ENCODE measurements around the gene BTG4.

DNA sequence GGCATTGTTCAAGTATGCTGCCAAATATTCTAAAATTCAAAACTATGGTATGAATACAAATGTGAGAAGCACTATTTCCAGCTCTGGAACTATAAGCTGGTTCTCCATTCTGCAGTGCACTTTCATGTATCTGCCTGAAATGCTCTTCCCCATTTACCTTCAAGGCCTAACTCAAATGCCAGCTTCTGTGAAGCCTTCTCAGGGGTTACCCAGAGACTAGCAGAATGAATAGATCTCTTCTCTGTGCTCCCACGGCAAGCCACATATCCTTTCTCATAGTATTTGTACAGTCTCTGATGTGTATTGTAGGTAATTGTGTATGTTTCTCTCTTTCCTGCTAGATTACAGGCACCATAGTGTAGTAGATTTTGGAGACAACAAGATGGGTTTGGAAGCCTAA, 6.5 kb upstream of the BTG4 start:
- TF ChIP-seq, protein P1, sequence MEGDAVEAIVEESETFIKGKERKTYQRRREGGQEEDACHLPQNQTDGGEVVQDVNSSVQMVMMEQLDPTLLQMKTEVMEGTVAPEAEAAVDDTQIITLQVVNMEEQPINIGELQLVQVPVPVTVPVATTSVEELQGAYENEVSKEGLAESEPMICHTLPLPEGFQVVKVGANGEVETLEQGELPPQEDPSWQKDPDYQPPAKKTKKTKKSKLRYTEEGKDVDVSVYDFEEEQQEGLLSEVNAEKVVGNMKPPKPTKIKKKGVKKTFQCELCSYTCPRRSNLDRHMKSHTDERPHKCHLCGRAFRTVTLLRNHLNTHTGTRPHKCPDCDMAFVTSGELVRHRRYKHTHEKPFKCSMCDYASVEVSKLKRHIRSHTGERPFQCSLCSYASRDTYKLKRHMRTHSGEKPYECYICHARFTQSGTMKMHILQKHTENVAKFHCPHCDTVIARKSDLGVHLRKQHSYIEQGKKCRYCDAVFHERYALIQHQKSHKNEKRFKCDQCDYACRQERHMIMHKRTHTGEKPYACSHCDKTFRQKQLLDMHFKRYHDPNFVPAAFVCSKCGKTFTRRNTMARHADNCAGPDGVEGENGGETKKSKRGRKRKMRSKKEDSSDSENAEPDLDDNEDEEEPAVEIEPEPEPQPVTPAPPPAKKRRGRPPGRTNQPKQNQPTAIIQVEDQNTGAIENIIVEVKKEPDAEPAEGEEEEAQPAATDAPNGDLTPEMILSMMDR (IDR thresholded peaks at IDR 0.05), result no peak
- TF ChIP-seq POLR2AphosphoS5 (IDR thresholded peaks at IDR 0.05) (no peak), POLR2A (IDR thresholded peaks at IDR 0.05) (no peak)
